Left lung (tissue), 10 donors: ENCODE data around the gene SIX5. TPM values are rescaled to one million over a fixed set of nuclear protein-coding genes. Genes with fewer than 3 reads are reported as not detected.
A peak's percentile ranks its signal among the peaks of the same experiment; 100 is the strongest.

Source experiments
- ATAC-seq: fragments of 200-7000 bp; cut with Tn5 transposase; one replicate; pipeline ENCODE4 v1.9.1; 2020; ENCODE audit warnings: moderate library complexity
- DNase-seq, 4 donors: peaks; one replicate each; pipeline ENCODE4 v3.0.0-alpha.2; 2013 to 2020
- H3K27ac ChIP-seq, 2 donors: fragments of 200-600 bp; sonication (generic) in 1 of 2; one replicate each; pipeline versions ENCODE4 v1.5.0 to v1.8.0; 2020 to 2021
- H3K27me3 ChIP-seq, 2 donors: fragments of 200-600 bp; sonication (generic) in 1 of 2; one replicate each; pipeline versions ENCODE4 v1.5.0 to v1.8.0; 2020 to 2021
- H3K36me3 ChIP-seq, 2 donors: fragments of 200-600 bp; sonication (generic) in 1 of 2; one replicate each; pipeline versions ENCODE4 v1.5.0 to v1.8.0; 2020 to 2021
- H3K4me1 ChIP-seq, 2 donors: fragments of 200-600 bp; one replicate each; pipeline ENCODE4 v1.8.0; 2021
- H3K4me3 ChIP-seq, 2 donors: fragments of 200-600 bp; sonication (generic) in 1 of 2; one replicate each; pipeline versions ENCODE4 v1.5.0 to v1.8.0; 2020 to 2021; ENCODE audit warnings: mild to moderate bottlenecking in 1 of 2
- H3K9me3 ChIP-seq, 2 donors: fragments of 200-600 bp; sonication (generic) in 1 of 2; one replicate each; pipeline versions ENCODE4 v1.5.0 to v1.8.0; 2020 to 2021
- CTCF ChIP-seq, 2 donors: fragments of 200-600 bp; sonication (generic) in 1 of 2; IDR thresholded peaks; one replicate each; pipeline versions ENCODE4 v1.5.0 to v1.8.0; 2021; ENCODE audit warnings: antibody characterized with exemption in 2 of 2
- intact Hi-C, 2 donors: fragments of 100-400 bp; cut with DNase I; formaldehyde crosslinking; loops; one replicate each; pipeline versions ENCODE4 v1.11.2 to v1.14.2; 2022
- polyA plus RNA-seq, 6 donors: library from polyadenylated mRNA; unstranded; fragments of 120-200 nt; gene quantifications; one replicate each; pipeline ENCODE4 v1.2.1, GENCODE V29; 2013; ENCODE audit not compliant: insufficient read length in 6 of 6
- total RNA-seq, 2 donors: library from RNA; stranded (reverse); fragmentation: NEBNext Ultra II Directional; extraction: Animal tissue kit (Norgen Biotek cat#: 25700); gene quantifications; one replicate each; pipeline ENCODE4 v1.2.1, GENCODE V29; 2021
- donor health status: DM: no; HTN: yes; CAD: no.
- donor health status: DM: no; HTN: no; CAD: no.

Gene SIX5
- total and polyA plus RNA-seq, 8 donors: 11.5 to 25.0 (median 20.1) TPM

- H3K27me3 ChIP-seq: peaks cover 0 to 37% of the 10 kb centered on the region in 2 donors
- H3K36me3 ChIP-seq: peaks cover 0 to 40% of the 10 kb centered on the region in 2 donors
- no peak overlapping the region for H3K4me3 ChIP-seq
- H3K27ac ChIP-seq: no peak overlapping the region
- H3K4me1 ChIP-seq: peaks cover 0 to 10% of the 10 kb centered on the region in 2 donors
- ATAC-seq: no peak
- intact Hi-C loops: no loop called here
- peak in 1 of 4 donors; percentile 73 for DNase-seq
- H3K9me3 ChIP-seq: no peaks in the 10 kb centered on the region
- no peak for TF ChIP-seq CTCF (IDR thresholded peaks at IDR 0.05)
Measured at GRCh38 chr19:45816236-45817009, 47.4 kb upstream of the SIX5 start.

- Histone ChIP-seq H3K4me3 (peak overlapping the region; percentile 3 to 17), H3K4me1 (peaks cover 0 to 10% of the 10 kb centered on the region in 2 donors), H3K27ac (no peak overlapping the region), H3K27me3 (peaks cover 0 to 42% of the 10 kb centered on the region in 2 donors), H3K9me3 (no peaks in the 10 kb centered on the region), H3K36me3 (peaks cover 0 to 32% of the 10 kb centered on the region in 2 donors)
- TF ChIP-seq CTCF (IDR thresholded peaks at IDR 0.05): no peak
- intact Hi-C loops: no loop called here
- ATAC-seq (no peak), DNase-seq (peak in 2 of 4 donors; percentile 52 to 74)
Measured at GRCh38 chr19:45815481-45816216, 46.6 kb upstream of the SIX5 start.

GRCh38 chr19:45814851-45815480 is 45.9 kb upstream of the SIX5 start, which contains the start of gene RSPH6A:
TSS of gene RSPH6A (minus strand) at chr19:45815308. CDS start at chr19:45815176, 132 bp downstream.
- H3K36me3 ChIP-seq: peaks cover 0 to 25% of the 10 kb centered on the region in 2 donors
- ATAC-seq (no peak), DNase-seq (peak in 1 of 4 donors; percentile 70)
- no peak for TF ChIP-seq CTCF (IDR thresholded peaks at IDR 0.05)
- peaks cover 0 to 45% of the 10 kb centered on the region in 2 donors for H3K27me3 ChIP-seq
- H3K4me1 ChIP-seq: peaks cover 0 to 10% of the 10 kb centered on the region in 2 donors
- H3K4me3 ChIP-seq: peak within 1 kb of the TSS; percentile 3 to 17
- H3K27ac ChIP-seq: no peak within 1 kb of the TSS
- H3K9me3 ChIP-seq: no peaks in the 10 kb centered on the region
- intact Hi-C loops: no loop called here

GRCh38 chr19:45814166-45814780 is 45.2 kb upstream of the SIX5 start:
- Histone ChIP-seq H3K27me3 (peaks cover 0 to 45% of the 10 kb centered on the region in 2 donors), H3K4me3 (no peak overlapping the region), H3K9me3 (no peaks in the 10 kb centered on the region), H3K36me3 (peaks cover 0 to 21% of the 10 kb centered on the region in 2 donors), H3K4me1 (peaks cover 5 to 16% of the 10 kb centered on the region in 2 donors), H3K27ac (no peak overlapping the region)
- ATAC-seq (no peak), DNase-seq (no peak)
- no peak for TF ChIP-seq CTCF (IDR thresholded peaks at IDR 0.05)
- intact Hi-C loops: no loop called here
